GM12801 (cell line): ENCODE results near the gene FBXO33.

Experiments used
- TF ChIP-seq, protein P1 (sequence below): IDR thresholded peaks from one replicate; pipeline ENCODE4 v1.5.1; 2011; ENCODE audit warnings: control low read depth; ENCODE audit not compliant: insufficient read length; ENCODE audit errors: extremely low read depth

The FBXO33 gene

GRCh38 chr14:39440975-39441374 lies 8.7 kb upstream of the FBXO33 start:
- TF ChIP-seq, protein P1, sequence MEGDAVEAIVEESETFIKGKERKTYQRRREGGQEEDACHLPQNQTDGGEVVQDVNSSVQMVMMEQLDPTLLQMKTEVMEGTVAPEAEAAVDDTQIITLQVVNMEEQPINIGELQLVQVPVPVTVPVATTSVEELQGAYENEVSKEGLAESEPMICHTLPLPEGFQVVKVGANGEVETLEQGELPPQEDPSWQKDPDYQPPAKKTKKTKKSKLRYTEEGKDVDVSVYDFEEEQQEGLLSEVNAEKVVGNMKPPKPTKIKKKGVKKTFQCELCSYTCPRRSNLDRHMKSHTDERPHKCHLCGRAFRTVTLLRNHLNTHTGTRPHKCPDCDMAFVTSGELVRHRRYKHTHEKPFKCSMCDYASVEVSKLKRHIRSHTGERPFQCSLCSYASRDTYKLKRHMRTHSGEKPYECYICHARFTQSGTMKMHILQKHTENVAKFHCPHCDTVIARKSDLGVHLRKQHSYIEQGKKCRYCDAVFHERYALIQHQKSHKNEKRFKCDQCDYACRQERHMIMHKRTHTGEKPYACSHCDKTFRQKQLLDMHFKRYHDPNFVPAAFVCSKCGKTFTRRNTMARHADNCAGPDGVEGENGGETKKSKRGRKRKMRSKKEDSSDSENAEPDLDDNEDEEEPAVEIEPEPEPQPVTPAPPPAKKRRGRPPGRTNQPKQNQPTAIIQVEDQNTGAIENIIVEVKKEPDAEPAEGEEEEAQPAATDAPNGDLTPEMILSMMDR, result no peak

DNA sequence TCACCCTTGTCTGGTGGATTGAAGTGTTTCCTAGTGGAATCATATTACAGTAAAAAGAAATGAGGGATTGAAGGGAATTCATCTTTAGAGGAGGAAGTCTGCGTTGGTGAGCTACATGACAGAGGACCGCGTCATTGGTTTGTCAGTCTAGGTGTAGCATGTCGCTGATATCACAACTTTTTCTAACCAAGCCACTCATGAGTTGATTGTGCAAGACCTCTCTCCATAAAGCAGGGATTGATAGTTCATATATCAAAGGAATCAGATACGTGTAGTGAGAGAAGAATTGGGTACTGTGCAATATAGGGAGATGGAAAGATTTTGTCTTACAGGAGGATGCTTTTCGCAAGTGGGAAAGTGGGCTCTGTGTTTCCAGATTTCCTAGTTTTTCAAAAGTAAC lies 3.0 kb upstream of the FBXO33 start:
- TF ChIP-seq, protein P1, result no peak

DNA sequence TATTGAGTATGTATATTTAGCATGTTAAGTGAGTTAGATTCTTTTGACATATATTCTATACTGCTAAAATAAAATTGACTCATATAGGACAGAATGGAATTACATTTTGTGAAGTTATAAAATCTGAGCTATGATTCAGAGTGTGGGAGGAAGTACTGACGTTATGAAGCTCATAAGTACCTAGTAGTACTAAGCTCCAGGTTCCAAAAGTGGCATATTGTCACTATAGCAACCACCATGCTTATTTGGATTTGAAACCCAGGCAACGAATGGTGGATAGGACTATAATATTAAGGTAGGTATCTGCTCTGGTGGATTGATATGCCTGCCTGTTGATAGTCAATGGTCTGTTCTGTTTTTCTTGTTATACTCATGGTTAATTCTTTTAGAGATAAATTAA lies 2.2 kb upstream of the FBXO33 start:
- TF ChIP-seq, protein P1, result no peak

DNA sequence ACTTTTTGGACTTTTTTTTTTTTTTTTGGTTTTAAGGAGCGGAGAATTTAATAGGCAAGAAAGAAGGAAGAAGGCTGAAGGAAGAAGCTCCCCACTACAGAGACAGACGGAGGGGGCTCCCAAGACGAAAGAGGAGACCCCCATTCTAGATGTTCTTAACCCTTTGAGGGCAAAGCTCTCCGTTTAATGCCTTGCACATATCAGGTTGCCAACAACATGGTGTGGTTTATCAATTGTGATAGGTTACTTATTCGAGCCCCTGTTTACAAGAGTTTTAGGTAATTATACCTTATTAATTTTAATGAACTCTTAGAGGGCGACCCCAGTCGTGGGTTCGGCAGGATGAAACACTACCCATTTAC lies 1.2 kb upstream of the FBXO33 start:
- TF ChIP-seq, protein P1, result no peak

DNA sequence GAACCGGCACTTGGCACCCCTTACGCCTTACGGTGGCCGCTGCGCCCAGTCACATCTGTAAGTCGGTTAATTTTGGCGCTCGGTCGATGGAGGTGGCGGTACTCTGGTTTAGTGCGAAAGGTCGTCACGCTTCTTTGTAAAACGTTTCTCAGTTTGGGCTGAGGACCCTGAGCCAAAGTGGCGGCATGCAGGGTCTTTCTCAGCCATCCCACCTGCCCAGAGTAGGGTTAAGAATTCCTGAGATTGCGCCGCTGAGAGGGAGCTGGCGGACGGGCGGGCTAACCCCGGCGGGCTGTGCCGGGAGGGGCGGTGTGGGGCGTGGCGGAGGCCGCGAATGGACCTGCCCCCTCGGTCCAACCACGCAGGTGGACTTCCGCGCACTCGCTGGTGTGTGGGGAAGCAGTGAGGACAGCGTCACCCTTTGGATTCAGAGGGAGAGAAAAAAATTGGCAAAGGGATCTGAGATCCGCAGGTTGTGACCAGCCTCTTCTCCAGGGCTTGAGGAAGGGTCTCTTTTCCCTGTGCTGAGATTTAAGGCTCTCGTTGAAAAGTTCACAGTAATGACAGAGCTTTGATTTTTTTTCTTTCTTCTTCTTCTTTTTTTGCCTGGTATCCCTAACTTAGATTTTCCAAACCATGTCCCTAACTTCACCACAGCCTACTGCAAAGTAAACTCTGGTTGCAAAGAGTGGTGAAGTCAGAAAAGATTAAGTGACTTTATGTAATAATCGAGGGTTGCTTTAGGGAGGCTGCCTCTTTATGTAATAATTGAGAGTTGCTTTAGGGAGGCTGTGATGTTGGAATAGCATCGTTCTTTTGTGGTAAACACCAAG lies 602 bp upstream of the FBXO33 start:
- TF ChIP-seq, protein P1, result no peak

DNA sequence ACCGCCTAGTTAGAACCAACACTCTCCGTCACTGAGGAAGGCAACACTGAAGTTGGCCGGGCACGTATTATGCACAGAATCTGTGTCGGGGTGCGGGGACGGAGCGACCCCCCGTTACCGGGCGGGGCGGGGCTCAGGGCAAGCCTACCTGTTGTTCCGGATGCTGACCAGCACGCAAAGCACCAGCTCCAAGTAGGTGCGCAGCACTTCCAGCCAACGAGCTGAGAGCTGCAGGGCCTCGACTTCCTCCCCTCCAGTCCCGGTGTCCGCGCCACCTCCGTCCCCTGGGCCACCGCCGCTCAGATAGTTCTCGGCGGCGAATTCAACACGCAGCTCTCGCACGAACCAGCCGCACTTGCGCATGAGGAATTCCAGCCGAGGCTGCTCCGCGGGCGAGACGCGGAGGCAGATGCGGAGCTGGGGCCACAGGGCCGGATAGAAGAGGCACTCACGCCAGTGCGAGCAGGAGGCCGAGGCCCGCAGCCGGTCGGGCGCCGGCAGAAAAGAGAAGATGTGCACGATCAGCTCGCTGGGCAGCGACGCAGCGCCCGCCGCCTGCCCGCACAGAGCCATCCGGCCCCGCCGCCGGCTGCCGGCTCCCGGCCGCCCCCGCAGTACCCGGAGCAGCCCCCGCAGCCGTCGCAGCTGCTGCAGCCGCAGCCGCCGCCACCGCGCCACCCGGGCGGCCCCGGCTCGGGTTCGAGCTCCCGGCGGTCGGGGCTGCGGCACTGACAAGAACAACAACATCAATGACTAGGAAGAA lies 636 bp downstream of the FBXO33 start:
- TF ChIP-seq, protein P1, result no peak

- TF ChIP-seq, protein P1, result no peak
These were observed 1.3 kb downstream of the FBXO33 start for GRCh38 chr14:39430762-39431415.
